HepG2 (cell line): ENCODE measurements around the gene SPOPL. TPM values are rescaled to one million over a fixed set of nuclear protein-coding genes. Genes with fewer than 3 reads are reported as not detected.

Source experiments
- CHD4 ChIP-seq: fragments of 200-600 bp; sonication (generic); IDR thresholded peaks from 2 replicates; pipeline ENCODE4 v1.7.0; 2017; ENCODE audit warnings: mild to moderate bottlenecking, low read length, borderline replicate concordance
- GABPA ChIP-seq, 2 experiments: IDR thresholded peaks; 2 replicates each; pipeline ENCODE4 v1.6.1; 2011 to 2016; ENCODE audit warnings: low read depth in 2 of 2, low read length in 1 of 2, missing biosample characterization in 1 of 2, missing genetic modification characterization in 1 of 2
- HDAC6 ChIP-seq: fragments of 200-600 bp; sonication (generic); IDR thresholded peaks from 2 replicates; pipeline ENCODE4 v1.7.0; 2017; ENCODE audit warnings: mild to moderate bottlenecking, antibody characterized with exemption, low read length, low read depth
- HNF4A ChIP-seq: sonication (generic); formaldehyde crosslinking; IDR thresholded peaks from 2 replicates; pipeline ENCODE4 v1.4.0; 2020; ENCODE audit warnings: missing genetic modification reagents
- NFE2L2 ChIP-seq: fragments of 150-350 bp; IDR thresholded peaks from 2 replicates; pipeline ENCODE4 v1.6.1; 2014; ENCODE audit warnings: low read length
- NFYC ChIP-seq: IDR thresholded peaks from 2 replicates; pipeline ENCODE4 v1.6.1; 2016; ENCODE audit warnings: missing genetic modification reagents, missing compliant biosample characterization
- NR2C2 ChIP-seq: sonication (generic); formaldehyde crosslinking; IDR thresholded peaks from 2 replicates; pipeline ENCODE4 v1.4.0; 2020; ENCODE audit warnings: missing genetic modification reagents, mild to moderate bottlenecking, moderate library complexity, borderline replicate concordance
- REL ChIP-seq: sonication (generic); formaldehyde crosslinking; conservative IDR thresholded peaks from 2 replicates; pipeline ENCODE4 v1.8.0; 2022; ENCODE audit warnings: mild to moderate bottlenecking, missing genetic modification reagents, moderate library complexity
- RXRB ChIP-seq: IDR thresholded peaks from 2 replicates; pipeline ENCODE4 v1.6.1; 2016; ENCODE audit warnings: borderline replicate concordance, missing genetic modification reagents, missing compliant biosample characterization
- SOX6 ChIP-seq, 2 experiments: fragments of 450-650 bp in 1 of 2; sonication (generic) in 1 of 2; formaldehyde crosslinking in 1 of 2; IDR thresholded peaks; 2 replicates each; pipeline versions ENCODE4 v1.4.0 to v1.6.1; 2017 to 2020; ENCODE audit warnings: antibody characterized with exemption in 1 of 2, mild to moderate bottlenecking in 1 of 2, missing genetic modification reagents in 1 of 2
- ZKSCAN8 ChIP-seq: IDR thresholded peaks from 2 replicates; pipeline ENCODE4 v1.6.1; 2016; ENCODE audit warnings: borderline replicate concordance, missing genetic modification reagents, missing compliant biosample characterization
- ZNF205 ChIP-seq: IDR thresholded peaks from 2 replicates; pipeline ENCODE4 v1.6.1; 2018; ENCODE audit warnings: missing biosample characterization, missing genetic modification reagents
- ZNF251 ChIP-seq: sonication (generic); formaldehyde crosslinking; IDR thresholded peaks from 2 replicates; pipeline ENCODE4 v1.9.0; 2021; ENCODE audit warnings: mild to moderate bottlenecking, missing genetic modification reagents
- ZNF570 ChIP-seq: sonication (generic); formaldehyde crosslinking; IDR thresholded peaks from 2 replicates; pipeline ENCODE4 v1.4.0; 2020; ENCODE audit warnings: mild to moderate bottlenecking, missing genetic modification reagents, borderline replicate concordance
- ZNF720 ChIP-seq: sonication (generic); formaldehyde crosslinking; IDR thresholded peaks from 2 replicates; pipeline ENCODE4 v1.4.0; 2020; ENCODE audit warnings: missing genetic modification reagents
- ZNF788 ChIP-seq: sonication (generic); formaldehyde crosslinking; IDR thresholded peaks from 2 replicates; pipeline ENCODE4 v1.5.0; 2020; ENCODE audit warnings: mild to moderate bottlenecking, missing genetic modification reagents, borderline replicate concordance
- polyA plus RNA-seq, 8 experiments: library from polyadenylated mRNA; depleted of rRNA in 3 of 8; stranded (reverse) in 7 of 8; unstranded in 1 of 8; fragments of >200 nt; fragmentation: Illumina TruSeq in 4 of 8; extraction: Trizol in 4 of 8; gene quantifications; 2 replicates each; pipeline versions ENCODE4 v1.2.1 to v1.2.3, GENCODE V29; 2011 to 2016; ENCODE audit warnings: low read depth in 4 of 8, missing spikeins in 1 of 8, mixed read lengths in 1 of 8; ENCODE audit not compliant: insufficient read depth in 1 of 8
- total RNA-seq, 5 experiments: library from RNA; depleted of rRNA; stranded (reverse); fragments of >200 nt; fragmentation: Illumina TruSeq; extraction: Trizol; gene quantifications; 2 replicates each; pipeline ENCODE4 v1.2.3, GENCODE V29; 2016; ENCODE audit warnings: low read depth in 1 of 5
- TF ChIP-seq, protein P1 (sequence below): sonication (generic); formaldehyde crosslinking; IDR thresholded peaks from 2 replicates; pipeline ENCODE4 v1.5.0; 2020; ENCODE audit warnings: missing genetic modification reagents
- TF ChIP-seq, protein P2 (sequence below): sonication (generic); formaldehyde crosslinking; conservative IDR thresholded peaks from 2 replicates; pipeline ENCODE4 v1.4.0; 2020; ENCODE audit warnings: missing genetic modification reagents
- TF ChIP-seq, protein P3 (sequence below): sonication (generic); formaldehyde crosslinking; IDR thresholded peaks from 2 replicates; pipeline ENCODE4 v1.4.0; 2020; ENCODE audit warnings: missing genetic modification reagents, borderline replicate concordance
- TF ChIP-seq, protein P4 (sequence below): sonication (generic); formaldehyde crosslinking; IDR thresholded peaks from 2 replicates; pipeline ENCODE4 v1.4.0; 2020; ENCODE audit warnings: missing genetic modification reagents

Gene SPOPL
- total and polyA plus RNA-seq, 2 of the 13 experiments (the other 11 are each of a cell fraction or from before 2014, with no cell fraction given) = 12.6 to 51.6 TPM

DNA sequence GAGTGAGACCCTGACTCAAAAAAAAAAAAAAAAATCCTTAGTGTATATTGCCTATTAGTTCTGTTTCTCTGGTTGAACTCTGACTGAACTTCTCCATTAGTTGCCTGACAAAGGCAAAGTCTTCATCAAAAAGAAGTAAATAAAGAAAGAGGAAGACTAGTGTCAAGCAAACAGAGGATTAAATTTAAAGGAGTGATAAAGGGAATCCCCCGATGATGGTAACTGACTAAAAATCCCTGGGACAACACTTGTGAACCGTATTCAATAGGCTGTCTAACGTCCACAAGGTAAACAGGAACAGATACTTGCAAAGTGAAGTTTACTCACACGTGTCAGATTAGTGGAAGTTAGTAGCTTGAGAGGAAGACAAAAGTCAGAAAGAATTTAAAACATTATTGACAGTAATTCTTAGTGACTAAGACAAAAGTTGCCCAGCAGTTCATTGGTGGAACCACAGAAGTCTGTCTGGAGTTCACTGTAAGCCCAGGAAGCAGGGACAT lies 26.2 kb upstream of the SPOPL start (continued):
- TF ChIP-seq, protein P1, sequence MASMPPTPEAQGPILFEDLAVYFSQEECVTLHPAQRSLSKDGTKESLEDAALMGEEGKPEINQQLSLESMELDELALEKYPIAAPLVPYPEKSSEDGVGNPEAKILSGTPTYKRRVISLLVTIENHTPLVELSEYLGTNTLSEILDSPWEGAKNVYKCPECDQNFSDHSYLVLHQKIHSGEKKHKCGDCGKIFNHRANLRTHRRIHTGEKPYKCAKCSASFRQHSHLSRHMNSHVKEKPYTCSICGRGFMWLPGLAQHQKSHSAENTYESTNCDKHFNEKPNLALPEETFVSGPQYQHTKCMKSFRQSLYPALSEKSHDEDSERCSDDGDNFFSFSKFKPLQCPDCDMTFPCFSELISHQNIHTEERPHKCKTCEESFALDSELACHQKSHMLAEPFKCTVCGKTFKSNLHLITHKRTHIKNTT = no peak
- TF ChIP-seq GABPA (IDR thresholded peaks at IDR 0.05; ENCODE audit: low read depth, low read length) (no peak), GABPA (CRISPR knock-in tag; IDR thresholded peaks at IDR 0.05; ENCODE audit: low read depth) (no peak; the same call in 1 of the 2 replicates), ZKSCAN8 (CRISPR knock-in tag) (peak; percentile 25; the same call in 1 of the 2 replicates), HDAC6 (no peak), NR2C2 (CRISPR knock-in tag) (no peak), ZNF788 (no peak), RXRB (CRISPR knock-in tag) (peak; percentile 62; the same call in 1 of the 2 replicates), ZNF720 (CRISPR knock-in tag) (no peak), REL (CRISPR knock-in tag) (no peak), NFYC (CRISPR knock-in tag) (no peak), ZNF205 (CRISPR knock-in tag) (no peak), SOX6 (IDR thresholded peaks at IDR 0.05) (no peak), SOX6 (CRISPR knock-in tag; IDR thresholded peaks at IDR 0.05) (peak; percentile 90), HNF4A (0 out of 2 replicates have a peak, but pooled peaks have one; percentile 29), NFE2L2 (no peak), ZNF251 (CRISPR knock-in tag) (no peak), CHD4 (no peak), ZNF570 (CRISPR knock-in tag) (no peak)
- TF ChIP-seq, protein P2, sequence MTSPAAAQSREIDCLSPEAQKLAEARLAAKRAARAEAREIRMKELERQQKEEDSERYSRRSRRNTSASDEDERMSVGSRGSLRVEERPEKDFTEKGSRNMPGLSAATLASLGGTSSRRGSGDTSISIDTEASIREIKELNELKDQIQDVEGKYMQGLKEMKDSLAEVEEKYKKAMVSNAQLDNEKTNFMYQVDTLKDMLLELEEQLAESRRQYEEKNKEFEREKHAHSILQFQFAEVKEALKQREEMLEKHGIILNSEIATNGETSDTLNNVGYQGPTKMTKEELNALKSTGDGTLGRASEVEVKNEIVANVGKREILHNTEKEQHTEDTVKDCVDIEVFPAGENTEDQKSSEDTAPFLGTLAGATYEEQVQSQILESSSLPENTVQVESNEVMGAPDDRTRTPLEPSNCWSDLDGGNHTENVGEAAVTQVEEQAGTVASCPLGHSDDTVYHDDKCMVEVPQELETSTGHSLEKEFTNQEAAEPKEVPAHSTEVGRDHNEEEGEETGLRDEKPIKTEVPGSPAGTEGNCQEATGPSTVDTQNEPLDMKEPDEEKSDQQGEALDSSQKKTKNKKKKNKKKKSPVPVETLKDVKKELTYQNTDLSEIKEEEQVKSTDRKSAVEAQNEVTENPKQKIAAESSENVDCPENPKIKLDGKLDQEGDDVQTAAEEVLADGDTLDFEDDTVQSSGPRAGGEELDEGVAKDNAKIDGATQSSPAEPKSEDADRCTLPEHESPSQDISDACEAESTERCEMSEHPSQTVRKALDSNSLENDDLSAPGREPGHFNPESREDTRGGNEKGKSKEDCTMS (CRISPR knock-in tag) = no peak
- TF ChIP-seq, protein P3, sequence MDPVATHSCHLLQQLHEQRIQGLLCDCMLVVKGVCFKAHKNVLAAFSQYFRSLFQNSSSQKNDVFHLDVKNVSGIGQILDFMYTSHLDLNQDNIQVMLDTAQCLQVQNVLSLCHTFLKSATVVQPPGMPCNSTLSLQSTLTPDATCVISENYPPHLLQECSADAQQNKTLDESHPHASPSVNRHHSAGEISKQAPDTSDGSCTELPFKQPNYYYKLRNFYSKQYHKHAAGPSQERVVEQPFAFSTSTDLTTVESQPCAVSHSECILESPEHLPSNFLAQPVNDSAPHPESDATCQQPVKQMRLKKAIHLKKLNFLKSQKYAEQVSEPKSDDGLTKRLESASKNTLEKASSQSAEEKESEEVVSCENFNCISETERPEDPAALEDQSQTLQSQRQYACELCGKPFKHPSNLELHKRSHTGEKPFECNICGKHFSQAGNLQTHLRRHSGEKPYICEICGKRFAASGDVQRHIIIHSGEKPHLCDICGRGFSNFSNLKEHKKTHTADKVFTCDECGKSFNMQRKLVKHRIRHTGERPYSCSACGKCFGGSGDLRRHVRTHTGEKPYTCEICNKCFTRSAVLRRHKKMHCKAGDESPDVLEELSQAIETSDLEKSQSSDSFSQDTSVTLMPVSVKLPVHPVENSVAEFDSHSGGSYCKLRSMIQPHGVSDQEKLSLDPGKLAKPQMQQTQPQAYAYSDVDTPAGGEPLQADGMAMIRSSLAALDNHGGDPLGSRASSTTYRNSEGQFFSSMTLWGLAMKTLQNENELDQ (CRISPR knock-in tag) = no peak
- TF ChIP-seq, protein P4, sequence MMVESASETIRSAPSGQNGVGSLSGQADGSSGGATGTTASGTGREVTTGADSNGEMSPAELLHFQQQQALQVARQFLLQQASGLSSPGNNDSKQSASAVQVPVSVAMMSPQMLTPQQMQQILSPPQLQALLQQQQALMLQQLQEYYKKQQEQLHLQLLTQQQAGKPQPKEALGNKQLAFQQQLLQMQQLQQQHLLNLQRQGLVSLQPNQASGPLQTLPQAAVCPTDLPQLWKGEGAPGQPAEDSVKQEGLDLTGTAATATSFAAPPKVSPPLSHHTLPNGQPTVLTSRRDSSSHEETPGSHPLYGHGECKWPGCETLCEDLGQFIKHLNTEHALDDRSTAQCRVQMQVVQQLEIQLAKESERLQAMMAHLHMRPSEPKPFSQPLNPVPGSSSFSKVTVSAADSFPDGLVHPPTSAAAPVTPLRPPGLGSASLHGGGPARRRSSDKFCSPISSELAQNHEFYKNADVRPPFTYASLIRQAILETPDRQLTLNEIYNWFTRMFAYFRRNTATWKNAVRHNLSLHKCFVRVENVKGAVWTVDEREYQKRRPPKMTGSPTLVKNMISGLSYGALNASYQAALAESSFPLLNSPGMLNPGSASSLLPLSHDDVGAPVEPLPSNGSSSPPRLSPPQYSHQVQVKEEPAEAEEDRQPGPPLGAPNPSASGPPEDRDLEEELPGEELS = peak; percentile 83
